Mesendoderm (in vitro differentiated cells): Measurements from ENCODE around the gene BBS2.

Experiments used
- DNase-seq: peaks from one replicate; pipeline ENCODE4 v3.0.0; 2013
- H2AK5ac ChIP-seq: 2 replicates; pipeline ENCODE4 v1.6.1; 2013; ENCODE audit warnings: low read length, inconsistent platforms
- H2BK120ac ChIP-seq: 2 replicates; pipeline ENCODE4 v1.6.1; 2013; ENCODE audit warnings: low read depth, mild to moderate bottlenecking, low read length, moderate library complexity, mixed read lengths
- H2BK15ac ChIP-seq: replicated peaks from 2 replicates; pipeline ENCODE4 v1.6.1; 2013; ENCODE audit warnings: low read depth, mild to moderate bottlenecking, moderate library complexity
- H2BK5ac ChIP-seq: 2 replicates; pipeline ENCODE4 v1.6.1; 2013; ENCODE audit warnings: low read length, inconsistent platforms
- H3K18ac ChIP-seq: 2 replicates; pipeline ENCODE4 v1.6.1; 2013; ENCODE audit warnings: mild to moderate bottlenecking, low read length, mixed read lengths
- H3K23ac ChIP-seq: one replicate; pipeline ENCODE4 v1.6.1; 2013; ENCODE audit warnings: low read length
- H3K27ac ChIP-seq: 2 replicates; pipeline ENCODE4 v1.5.1; 2013; ENCODE audit warnings: low read depth, mild to moderate bottlenecking, inconsistent platforms, low read length, moderate library complexity
- H3K27me3 ChIP-seq: 2 replicates; pipeline ENCODE4 v1.6.1; 2013; ENCODE audit warnings: low read length, control low read depth, mild to moderate bottlenecking, inconsistent platforms; ENCODE audit not compliant: insufficient read depth, poor library complexity
- H3K36me3 ChIP-seq: 2 replicates; pipeline ENCODE4 v1.6.1; 2013; ENCODE audit warnings: low read length, inconsistent platforms; ENCODE audit not compliant: control insufficient read depth, insufficient read depth
- H3K4ac ChIP-seq: one replicate; pipeline ENCODE4 v1.6.1; 2013; ENCODE audit warnings: low read depth, mild to moderate bottlenecking, low read length, moderate library complexity
- H3K4me1 ChIP-seq: 2 replicates; pipeline ENCODE4 v1.6.1; 2013; ENCODE audit warnings: low read depth, low read length, inconsistent platforms; ENCODE audit not compliant: control insufficient read depth
- H3K4me2 ChIP-seq: 2 replicates; pipeline ENCODE4 v1.6.1; 2013; ENCODE audit warnings: low read length
- H3K4me3 ChIP-seq: 2 replicates; pipeline ENCODE4 v1.5.1; 2013; ENCODE audit warnings: mild to moderate bottlenecking, low read length
- H3K56ac ChIP-seq: one replicate; pipeline ENCODE4 v1.6.1; 2013; ENCODE audit warnings: low read length
- H3K79me1 ChIP-seq: 2 replicates; pipeline ENCODE4 v1.6.1; 2013; ENCODE audit warnings: low read length, inconsistent platforms
- H3K79me2 ChIP-seq: 2 replicates; pipeline ENCODE4 v1.6.1; 2013; ENCODE audit warnings: mild to moderate bottlenecking, low read length; ENCODE audit not compliant: control insufficient read depth, insufficient read depth
- H3K9ac ChIP-seq: 2 replicates; pipeline ENCODE4 v1.6.1; 2013; ENCODE audit warnings: low read length, inconsistent platforms
- H4K5ac ChIP-seq: one replicate; pipeline ENCODE4 v1.6.1; 2013; ENCODE audit warnings: low read length
- H4K8ac ChIP-seq: one replicate; pipeline ENCODE4 v1.6.1; 2013; ENCODE audit warnings: low read depth, mild to moderate bottlenecking, control low read depth, low read length, moderate library complexity
- WGBS: extraction: QIAGEN DNeasy Blood & Tissue Kit; methylation state at CpG from one replicate; pipeline ENCODE4 v1.1.7; 2013; ENCODE audit warnings: low lambda C conversion rate, missing lambda C conversion rate; ENCODE audit not compliant: insufficient coverage; ENCODE audit errors: extremely low coverage; 5-methylcytosine and 5-hydroxymethylcytosine counted together

The BBS2 gene

DNA sequence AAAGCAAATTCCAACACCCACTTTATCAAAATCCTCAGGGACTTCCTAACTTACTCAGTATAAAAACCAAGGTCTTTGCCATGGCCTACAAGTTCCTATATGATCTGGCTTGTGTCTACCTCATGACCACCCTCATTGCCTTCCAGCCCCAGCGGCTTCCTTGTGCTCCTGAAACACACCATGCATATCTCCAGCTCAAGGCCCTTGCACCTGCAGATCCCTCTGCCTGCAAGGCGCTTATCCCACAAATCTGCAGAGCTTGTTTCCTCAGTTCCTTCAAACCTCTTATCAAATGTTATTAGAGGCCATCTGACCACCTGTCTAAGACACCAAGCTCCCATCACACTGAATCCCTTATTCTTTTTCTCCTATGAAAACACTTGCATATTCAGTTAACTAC is 2.6 kb downstream of the BBS2 start:
- Histone ChIP-seq H3K79me1 (no peaks in the 10 kb centered on the region), H3K18ac (no peak overlapping the region), H3K36me3 (no peaks in the 10 kb centered on the region), H3K56ac (no peak overlapping the region), H4K5ac (no peak overlapping the region), H3K4me3 (no peak overlapping the region), H2BK15ac (no peak overlapping the region), H3K79me2 (no peaks in the 10 kb centered on the region), H4K8ac (no peak overlapping the region), H3K4me1 (no peaks in the 10 kb centered on the region), H2BK5ac (no peak overlapping the region), H3K27me3 (no peaks in the 10 kb centered on the region), H3K9ac (no peak overlapping the region), H3K4me2 (no peak overlapping the region), H3K23ac (no peak overlapping the region), H3K27ac (no peak overlapping the region), H2BK120ac (no peak overlapping the region), H2AK5ac (no peak overlapping the region), H3K4ac (no peak overlapping the region)
- DNase-seq, result no peak
- no CpG with 5 or more reads among the region's 2 CpGs for WGBS

DNA sequence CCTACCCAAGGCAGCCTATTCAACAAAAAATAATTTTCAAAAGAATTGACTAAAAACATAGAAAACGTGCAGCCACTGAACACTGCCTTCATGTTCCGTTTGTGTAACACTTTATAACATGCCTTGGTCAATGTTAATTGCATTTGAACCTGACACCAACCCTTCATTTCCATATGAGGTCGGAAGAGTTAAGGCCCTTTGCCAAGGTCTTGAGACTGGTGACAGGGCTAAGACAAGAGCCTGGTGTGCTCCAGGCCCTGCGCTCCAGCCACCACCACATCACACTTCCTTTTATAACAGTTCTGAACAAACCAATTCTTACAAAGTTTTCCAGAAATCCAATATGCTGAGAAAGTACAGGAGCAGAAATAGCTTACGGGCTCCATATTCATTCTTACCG is 4.2 kb downstream of the BBS2 start:
- Histone ChIP-seq H3K23ac (no peak overlapping the region), H3K4me2 (no peak overlapping the region), H3K4ac (no peak overlapping the region), H3K18ac (no peak overlapping the region), H3K27ac (no peak overlapping the region), H3K27me3 (no peaks in the 10 kb centered on the region), H3K56ac (no peak overlapping the region), H2BK120ac (no peak overlapping the region), H3K36me3 (no peaks in the 10 kb centered on the region), H2AK5ac (no peak overlapping the region), H3K79me2 (no peaks in the 10 kb centered on the region), H4K5ac (no peak overlapping the region), H3K4me3 (no peak overlapping the region), H3K4me1 (no peaks in the 10 kb centered on the region), H3K79me1 (no peaks in the 10 kb centered on the region), H2BK5ac (no peak overlapping the region), H4K8ac (no peak overlapping the region), H3K9ac (no peak overlapping the region), H2BK15ac (no peak overlapping the region)
- no CpG with 5 or more reads among the region's 6 CpGs for WGBS
- no peak for DNase-seq

GRCh38 chr16:56514845-56515244 is 5.0 kb downstream of the BBS2 start:
- Histone ChIP-seq H3K4me2 (no peak overlapping the region), H3K27me3 (no peaks in the 10 kb centered on the region), H3K27ac (no peak overlapping the region), H3K4me3 (no peak overlapping the region), H3K79me2 (no peaks in the 10 kb centered on the region), H4K8ac (no peak overlapping the region), H2AK5ac (no peak overlapping the region), H3K9ac (no peak overlapping the region), H3K4me1 (no peaks in the 10 kb centered on the region), H3K18ac (no peak overlapping the region), H3K79me1 (no peaks in the 10 kb centered on the region), H2BK15ac (no peak overlapping the region), H3K4ac (no peak overlapping the region), H2BK5ac (no peak overlapping the region), H3K36me3 (no peaks in the 10 kb centered on the region), H3K56ac (no peak overlapping the region), H2BK120ac (no peak overlapping the region), H3K23ac (no peak overlapping the region), H4K5ac (no peak overlapping the region)
- DNase-seq, result no peak
- no CpG with 5 or more reads among the region's 3 CpGs for WGBS

DNA sequence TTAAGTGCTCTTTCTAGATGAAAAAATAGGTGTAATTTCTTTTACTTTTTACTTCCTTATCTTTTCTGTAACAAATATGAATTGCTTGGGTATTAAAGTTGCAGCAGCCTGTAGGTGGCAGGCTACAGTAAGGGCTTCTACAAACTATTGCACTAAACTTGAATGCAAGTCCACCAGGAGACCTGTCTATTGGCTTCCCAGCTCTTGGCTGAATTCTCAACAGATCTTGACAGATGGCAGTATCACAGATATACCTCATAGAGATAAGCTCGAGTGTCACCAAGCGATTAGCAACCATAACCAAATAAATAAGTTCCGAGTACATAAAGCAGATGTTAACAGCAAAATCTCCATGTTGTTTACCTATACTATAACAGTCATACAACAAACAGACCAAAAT is 5.9 kb downstream of the BBS2 start:
- no CpG with 5 or more reads among the region's 3 CpGs for WGBS
- H3K4me1 ChIP-seq, result no peaks in the 10 kb centered on the region
- no peak overlapping the region for H2BK5ac ChIP-seq
- H3K23ac ChIP-seq, result no peak overlapping the region
- H4K8ac ChIP-seq, result no peak overlapping the region
- no peaks in the 10 kb centered on the region for H3K27me3 ChIP-seq
- DNase-seq, result peak; percentile 73
- no peaks in the 10 kb centered on the region for H3K79me1 ChIP-seq
- no peak overlapping the region for H2AK5ac ChIP-seq
- no peak overlapping the region for H3K4me2 ChIP-seq
- H3K4ac ChIP-seq, result no peak overlapping the region
- H4K5ac ChIP-seq, result no peak overlapping the region
- no peak overlapping the region for H2BK120ac ChIP-seq
- H3K36me3 ChIP-seq, result no peaks in the 10 kb centered on the region
- H3K56ac ChIP-seq, result no peak overlapping the region
- H3K27ac ChIP-seq, result no peak overlapping the region
- H3K18ac ChIP-seq, result no peak overlapping the region
- no peak overlapping the region for H3K4me3 ChIP-seq
- no peak overlapping the region for H3K9ac ChIP-seq
- H2BK15ac ChIP-seq, result no peak overlapping the region
- no peaks in the 10 kb centered on the region for H3K79me2 ChIP-seq

DNA sequence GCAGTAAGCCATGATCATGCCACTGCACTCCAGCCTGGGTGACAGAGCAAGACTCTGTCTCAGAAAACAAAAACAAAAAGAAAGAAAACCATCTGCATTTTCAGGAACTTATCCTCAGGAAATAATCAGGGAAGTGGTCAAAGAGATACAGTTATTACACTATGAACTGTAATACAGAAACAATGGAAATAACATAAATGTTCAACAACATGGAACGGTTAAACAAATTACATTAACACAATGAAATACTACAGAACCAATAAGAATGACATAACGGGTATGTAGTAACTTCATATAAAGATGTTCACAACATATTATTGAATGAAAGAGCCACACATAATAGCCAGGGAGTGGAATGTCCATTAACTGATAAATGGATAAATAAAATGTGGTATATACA is 6.7 kb downstream of the BBS2 start:
- H2BK15ac ChIP-seq, result no peak overlapping the region
- H3K23ac ChIP-seq, result no peak overlapping the region
- no peak overlapping the region for H2AK5ac ChIP-seq
- H3K9ac ChIP-seq, result no peak overlapping the region
- no peak overlapping the region for H3K4me3 ChIP-seq
- H3K79me1 ChIP-seq, result no peaks in the 10 kb centered on the region
- H3K27me3 ChIP-seq, result no peaks in the 10 kb centered on the region
- no peak overlapping the region for H3K56ac ChIP-seq
- no peak overlapping the region for H4K5ac ChIP-seq
- H3K18ac ChIP-seq, result no peak overlapping the region
- H2BK120ac ChIP-seq, result no peak overlapping the region
- H3K36me3 ChIP-seq, result no peaks in the 10 kb centered on the region
- H3K27ac ChIP-seq, result no peak overlapping the region
- no peaks in the 10 kb centered on the region for H3K79me2 ChIP-seq
- no CpG with 5 or more reads among the region's 2 CpGs for WGBS
- H3K4me1 ChIP-seq, result no peaks in the 10 kb centered on the region
- H3K4ac ChIP-seq, result no peak overlapping the region
- no peak overlapping the region for H3K4me2 ChIP-seq
- H4K8ac ChIP-seq, result no peak overlapping the region
- no peak overlapping the region for H2BK5ac ChIP-seq
- DNase-seq, result no peak

DNA sequence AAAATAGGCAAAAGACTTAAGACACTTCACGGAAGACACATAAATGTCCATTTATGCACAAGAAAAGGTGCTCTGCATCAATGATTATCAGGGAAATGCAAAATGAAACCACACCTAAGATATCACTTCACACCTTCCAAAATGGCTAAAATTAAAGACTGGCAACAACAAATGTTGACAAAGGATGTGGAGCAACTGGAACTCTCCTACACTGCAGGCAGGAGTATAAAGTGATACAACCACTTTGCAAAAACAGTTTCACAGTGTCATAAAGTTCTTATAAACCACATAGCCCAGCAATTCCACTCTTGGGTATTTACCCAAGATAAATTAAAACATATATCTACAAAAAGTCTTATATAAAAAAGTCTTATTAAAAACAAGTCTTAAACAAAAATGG is 7.8 kb downstream of the BBS2 start:
- Histone ChIP-seq H3K4me3 (no peak overlapping the region), H3K4me1 (no peaks in the 10 kb centered on the region), H3K18ac (no peak overlapping the region)

More for the DNA sequence above, 7.8 kb downstream of the BBS2 start:
- no peaks in the 10 kb centered on the region for H3K79me1 ChIP-seq
- no peak overlapping the region for H2BK15ac ChIP-seq
- no peak overlapping the region for H4K5ac ChIP-seq
- no peak overlapping the region for H3K56ac ChIP-seq
- H2BK120ac ChIP-seq, result no peak overlapping the region
- no peaks in the 10 kb centered on the region for H3K79me2 ChIP-seq
- H3K4ac ChIP-seq, result no peak overlapping the region
- DNase-seq, result no peak
- no peak overlapping the region for H4K8ac ChIP-seq
- H3K27me3 ChIP-seq, result no peaks in the 10 kb centered on the region
- no peak overlapping the region for H3K4me2 ChIP-seq
- H2BK5ac ChIP-seq, result no peak overlapping the region
- H2AK5ac ChIP-seq, result no peak overlapping the region
- WGBS, result no CpG with 5 or more reads among the region's 1 CpG
- H3K36me3 ChIP-seq, result no peaks in the 10 kb centered on the region
- H3K27ac ChIP-seq, result no peak overlapping the region
- H3K23ac ChIP-seq, result no peak overlapping the region
- no peak overlapping the region for H3K9ac ChIP-seq
